ENCODE data around the gene ADAMTSL2. TPM values are rescaled to one million over a fixed set of nuclear protein-coding genes. Genes with fewer than 3 reads are reported as not detected.

Gene ADAMTSL2
- total and polyA plus RNA-seq, 7 experiments from 2014 or later: 0.16 to 2.7 (median 0.71) TPM; not detected in 1

DNA sequence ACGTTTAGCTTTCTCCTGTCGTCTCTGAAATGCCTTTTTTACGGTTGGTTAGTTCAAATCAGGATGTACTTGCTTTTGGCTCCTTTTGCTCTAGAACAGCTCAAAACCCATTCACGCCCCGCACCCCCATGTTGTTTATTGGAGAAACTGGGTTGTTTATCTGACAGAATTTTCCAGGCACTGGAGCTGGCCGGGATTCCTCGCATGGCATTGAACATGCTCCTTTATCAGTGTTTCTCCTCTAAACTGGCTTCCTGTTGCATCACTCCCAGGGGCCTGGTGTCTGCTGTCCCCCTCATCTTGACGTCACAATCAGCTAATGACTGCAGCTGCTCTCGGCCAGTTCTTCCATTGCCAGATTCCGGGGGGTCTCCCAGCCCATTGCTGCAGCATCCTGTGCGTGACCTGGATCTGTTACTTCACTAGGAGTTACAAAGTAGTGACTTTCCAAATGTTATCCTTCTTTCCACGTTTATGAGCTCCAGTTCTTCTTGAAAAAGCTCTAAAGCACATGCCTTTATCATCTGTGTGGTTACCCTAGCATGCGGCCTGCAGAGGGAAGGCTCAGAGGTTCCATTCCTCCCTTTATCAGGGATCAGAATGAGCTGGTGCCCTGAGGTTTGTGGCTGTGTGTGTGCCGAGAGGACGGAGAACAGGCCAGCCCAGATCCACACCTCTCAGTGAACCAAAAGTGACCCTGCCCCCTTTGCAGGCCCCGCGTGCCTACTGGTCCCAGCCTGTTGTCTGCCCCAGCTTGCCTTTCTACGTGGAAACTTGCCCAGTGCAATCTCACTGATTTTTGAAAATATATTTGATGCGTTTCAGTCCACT is 47.2 kb downstream of the ADAMTSL2 start:
- DNase-seq (no peak), ATAC-seq (no peak)
- H3K4me1 Mint-ChIP-seq: peaks cover 0 to 13% (median 11%) of the 10 kb centered on the region in 7 donors
- H3K4me1 ChIP-seq (ENCODE audit: control insufficient read depth in 2 of 2, insufficient read depth in 2 of 2, low read length in 2 of 2): peaks cover 0 to 8% of the 10 kb centered on the region in 2 donors
- H3K27me3 ChIP-seq (ENCODE audit: control insufficient read depth in 2 of 2, insufficient read depth in 2 of 2, low read length in 2 of 2): peaks cover 0 to 13% of the 10 kb centered on the region in 2 donors
- peak overlapping the region in 1 of 10 donors; percentile 25 for H3K4me3 Mint-ChIP-seq
- intact Hi-C loops (cut with micrococcal nuclease): no loop called here
- ChIA-PET CTCF (interaction anchor here (0.7 to 0.9 kb wide), 2 partner anchors 11 to 102 kb away, joined by 3 read pairs; no protein-coding TSS in a partner anchor), POLR2A (no interaction called here)
- H3K4me3 ChIP-seq (ENCODE audit: low read length): no peak overlapping the region
- H3K36me3 ChIP-seq (ENCODE audit: control insufficient read depth in 2 of 3, insufficient read depth in 3 of 3, low read length in 3 of 3): no peaks in the 10 kb centered on the region
- H3K36me3 Mint-ChIP-seq: peaks cover 0 to 4% (median 0%) of the 10 kb centered on the region in 5 donors
- H3K9me3 ChIP-seq (ENCODE audit: control insufficient read depth in 2 of 3, low read length in 3 of 3): no peaks in the 10 kb centered on the region
- no peak overlapping the region for H3K27ac Mint-ChIP-seq
- H3K9me3 Mint-ChIP-seq: no peaks in the 10 kb centered on the region
- peaks cover 36 to 60% (median 52%) of the 10 kb centered on the region in 5 donors for H3K27me3 Mint-ChIP-seq
- no peak overlapping the region for H3K27ac ChIP-seq (ENCODE audit: low read depth, low read length)

- Histone ChIP-seq H3K27ac (ENCODE audit: low read depth, low read length) (no peak overlapping the region), H3K9me3 (ENCODE audit: control insufficient read depth in 2 of 3, low read length in 3 of 3) (no peaks in the 10 kb centered on the region), H3K4me3 (ENCODE audit: low read length) (no peak overlapping the region), H3K36me3 (ENCODE audit: control insufficient read depth in 2 of 3, insufficient read depth in 3 of 3, low read length in 3 of 3) (no peaks in the 10 kb centered on the region), H3K27me3 (ENCODE audit: control insufficient read depth in 2 of 2, insufficient read depth in 2 of 2, low read length in 2 of 2) (peaks cover 0 to 13% of the 10 kb centered on the region in 2 donors), H3K4me1 (ENCODE audit: control insufficient read depth in 2 of 2, insufficient read depth in 2 of 2, low read length in 2 of 2) (peaks cover 0 to 8% of the 10 kb centered on the region in 2 donors)
- no peak for ATAC-seq
- POLR2A ChIA-PET: no interaction called here
- no peak for DNase-seq
- Mint-ChIP-seq H3K36me3 (peaks cover 0 to 4% (median 0%) of the 10 kb centered on the region in 5 donors), H3K9me3 (no peaks in the 10 kb centered on the region), H3K4me3 (no peak overlapping the region), H3K27me3 (peaks cover 34 to 54% (median 47%) of the 10 kb centered on the region in 5 donors), H3K27ac (no peak overlapping the region), H3K4me1 (peaks cover 0 to 10% (median 8%) of the 10 kb centered on the region in 7 donors)
- CTCF ChIA-PET: no interaction called here
- intact Hi-C loops (cut with micrococcal nuclease): no loop called here
Measured at GRCh38 chr9:133582501-133583045, 48.1 kb downstream of the ADAMTSL2 start.

DNA sequence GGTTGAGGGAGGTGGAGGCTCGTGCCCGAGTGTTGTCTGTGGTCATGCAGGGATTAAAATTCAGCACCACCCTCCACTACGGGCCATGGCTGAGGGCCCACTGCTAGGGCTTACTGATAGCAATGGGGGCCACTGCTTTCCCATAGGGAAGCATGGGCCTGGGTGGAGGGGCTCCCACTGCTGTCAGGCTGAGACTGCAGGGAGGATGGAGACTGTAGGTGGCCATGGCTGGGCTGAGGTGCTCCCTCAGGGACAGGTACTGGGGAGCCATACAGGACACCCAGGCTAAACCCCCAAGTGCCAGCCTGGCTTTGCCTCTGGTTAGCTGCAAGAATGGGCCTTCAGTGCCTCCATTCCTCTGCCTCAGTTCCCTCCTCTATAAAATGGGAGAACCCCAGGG is 48.6 kb downstream of the ADAMTSL2 start:
- peaks cover 0 to 10% (median 8%) of the 10 kb centered on the region in 7 donors for H3K4me1 Mint-ChIP-seq
- Histone ChIP-seq H3K36me3 (ENCODE audit: control insufficient read depth in 2 of 3, insufficient read depth in 3 of 3, low read length in 3 of 3) (no peaks in the 10 kb centered on the region), H3K4me1 (ENCODE audit: control insufficient read depth in 2 of 2, insufficient read depth in 2 of 2, low read length in 2 of 2) (peaks cover 0 to 8% of the 10 kb centered on the region in 2 donors), H3K9me3 (ENCODE audit: control insufficient read depth in 2 of 3, low read length in 3 of 3) (no peaks in the 10 kb centered on the region), H3K27me3 (ENCODE audit: control insufficient read depth in 2 of 2, insufficient read depth in 2 of 2, low read length in 2 of 2) (peaks cover 0 to 13% of the 10 kb centered on the region in 2 donors), H3K27ac (ENCODE audit: low read depth, low read length) (no peak overlapping the region), H3K4me3 (ENCODE audit: low read length) (no peak overlapping the region)
- DNase-seq (no peak), ATAC-seq (no peak)
- peaks cover 0 to 4% (median 0%) of the 10 kb centered on the region in 5 donors for H3K36me3 Mint-ChIP-seq
- H3K9me3 Mint-ChIP-seq: no peaks in the 10 kb centered on the region
- peaks cover 33 to 51% (median 41%) of the 10 kb centered on the region in 5 donors for H3K27me3 Mint-ChIP-seq
- no peak overlapping the region for H3K4me3 Mint-ChIP-seq
- no peak overlapping the region for H3K27ac Mint-ChIP-seq
- intact Hi-C loops (cut with micrococcal nuclease): no loop called here
- POLR2A ChIA-PET: no interaction called here
- CTCF ChIA-PET: no interaction called here

DNA sequence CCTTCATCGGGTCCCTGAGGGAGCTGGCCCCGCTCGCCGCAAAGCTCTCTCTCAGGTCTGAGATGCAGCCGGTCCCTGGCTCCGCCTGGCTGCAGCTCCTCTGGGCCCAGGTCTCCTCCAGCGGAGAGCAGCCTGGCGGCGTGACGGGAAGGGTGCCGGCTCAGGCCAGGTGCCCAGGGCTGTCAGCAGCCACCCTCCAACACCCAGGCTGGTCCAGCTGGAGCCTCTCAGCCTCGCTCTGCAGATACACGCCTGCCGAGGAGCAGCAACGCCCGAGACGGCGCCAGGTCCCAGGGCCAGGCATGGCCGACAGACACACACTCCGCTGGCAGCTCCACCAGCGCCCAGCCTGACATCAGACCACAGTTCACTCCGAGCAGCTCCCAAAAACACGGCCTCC is 49.1 kb downstream of the ADAMTSL2 start:
- Mint-ChIP-seq H3K4me3 (no peak overlapping the region), H3K9me3 (peaks cover 0 to 4% (median 0%) of the 10 kb centered on the region in 11 donors), H3K36me3 (peaks cover 0 to 4% (median 0%) of the 10 kb centered on the region in 5 donors), H3K27ac (no peak overlapping the region), H3K27me3 (peaks cover 30 to 48% (median 37%) of the 10 kb centered on the region in 5 donors), H3K4me1 (peaks cover 0 to 10% (median 8%) of the 10 kb centered on the region in 7 donors)
- DNase-seq (no peak), ATAC-seq (no peak)
- intact Hi-C loops (cut with micrococcal nuclease): no loop called here
- ChIA-PET CTCF (no interaction called here), POLR2A (no interaction called here)
- Histone ChIP-seq H3K4me1 (ENCODE audit: control insufficient read depth in 2 of 2, insufficient read depth in 2 of 2, low read length in 2 of 2) (peaks cover 0 to 8% of the 10 kb centered on the region in 2 donors), H3K27me3 (ENCODE audit: control insufficient read depth in 2 of 2, insufficient read depth in 2 of 2, low read length in 2 of 2) (peaks cover 0 to 13% of the 10 kb centered on the region in 2 donors), H3K27ac (ENCODE audit: low read depth, low read length) (no peak overlapping the region), H3K4me3 (ENCODE audit: low read length) (no peak overlapping the region), H3K36me3 (ENCODE audit: control insufficient read depth in 2 of 3, insufficient read depth in 3 of 3, low read length in 3 of 3) (no peaks in the 10 kb centered on the region), H3K9me3 (ENCODE audit: control insufficient read depth in 2 of 3, low read length in 3 of 3) (no peaks in the 10 kb centered on the region)

- intact Hi-C loops (cut with micrococcal nuclease): no loop called here
- DNase-seq (no peak), ATAC-seq (no peak)
- peaks cover 0 to 8% of the 10 kb centered on the region in 2 donors for H3K4me1 ChIP-seq (ENCODE audit: control insufficient read depth in 2 of 2, insufficient read depth in 2 of 2, low read length in 2 of 2)
- no peaks in the 10 kb centered on the region for H3K36me3 ChIP-seq (ENCODE audit: control insufficient read depth in 2 of 3, insufficient read depth in 3 of 3, low read length in 3 of 3)
- H3K4me1 Mint-ChIP-seq: peaks cover 0 to 10% (median 8%) of the 10 kb centered on the region in 7 donors
- H3K9me3 Mint-ChIP-seq: peaks cover 0 to 5% (median 0%) of the 10 kb centered on the region in 11 donors
- no peaks in the 10 kb centered on the region for H3K9me3 ChIP-seq (ENCODE audit: control insufficient read depth in 2 of 3, low read length in 3 of 3)
- no peak overlapping the region for H3K4me3 ChIP-seq (ENCODE audit: low read length)
- ChIA-PET POLR2A (no interaction called here), CTCF (no interaction called here)
- no peak overlapping the region for H3K27ac ChIP-seq (ENCODE audit: low read depth, low read length)
- peak overlapping the region in 3 of 10 donors; percentile 29 to 54 (median 30) for H3K4me3 Mint-ChIP-seq
- H3K27me3 Mint-ChIP-seq: peaks cover 30 to 48% (median 37%) of the 10 kb centered on the region in 5 donors
- peaks cover 0 to 4% (median 0%) of the 10 kb centered on the region in 5 donors for H3K36me3 Mint-ChIP-seq
- H3K27me3 ChIP-seq (ENCODE audit: control insufficient read depth in 2 of 2, insufficient read depth in 2 of 2, low read length in 2 of 2): peaks cover 0 to 13% of the 10 kb centered on the region in 2 donors
- H3K27ac Mint-ChIP-seq: peak overlapping the region in 1 of 9 donors; percentile 19
Measured at GRCh38 chr9:133584167-133584558, 49.7 kb downstream of the ADAMTSL2 start.

DNA sequence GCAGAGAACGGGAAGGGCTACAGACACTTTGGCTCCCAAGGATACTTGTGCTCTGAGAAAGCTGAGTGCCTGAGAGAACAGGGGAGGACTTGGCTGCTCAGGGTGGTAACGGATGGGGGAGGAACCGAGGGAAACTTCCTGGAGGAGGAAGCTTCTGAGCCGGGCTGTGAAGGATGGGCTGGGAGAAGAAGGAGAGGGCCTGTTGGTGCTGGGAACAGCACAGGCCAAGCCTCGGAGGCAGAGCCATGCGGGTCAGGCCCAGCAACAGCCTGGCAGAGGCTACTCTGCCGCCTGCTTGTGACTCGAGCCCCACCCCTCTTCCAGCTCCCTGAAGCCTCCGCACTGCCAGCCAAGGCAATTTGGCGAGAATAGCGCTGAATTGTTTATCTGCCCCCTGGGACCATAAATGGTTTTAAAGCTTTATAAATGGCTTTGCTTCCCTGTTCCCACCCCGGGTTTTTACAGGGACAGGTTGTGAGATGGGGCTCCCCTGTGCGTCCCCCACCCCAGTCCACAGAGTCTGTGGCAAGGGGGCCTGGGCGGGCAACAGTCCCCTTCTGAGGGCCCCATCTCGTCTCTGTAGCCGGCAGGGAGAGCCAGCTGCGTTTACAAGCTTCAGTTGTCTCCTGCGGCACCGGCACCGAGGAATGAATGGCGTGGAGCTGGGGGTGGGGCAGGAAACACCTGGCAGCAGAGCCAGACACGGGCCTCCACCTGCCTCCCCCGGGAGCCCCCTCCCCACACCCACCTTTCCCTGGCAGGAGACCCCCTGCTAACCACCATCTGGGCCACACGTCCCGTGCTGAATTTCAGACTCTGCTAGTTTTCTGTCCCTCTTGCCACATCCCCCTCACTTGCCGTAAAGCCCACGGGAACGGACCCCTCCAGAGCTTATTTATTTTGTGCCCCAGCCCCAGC is 50.3 kb downstream of the ADAMTSL2 start:
- Histone ChIP-seq H3K36me3 (ENCODE audit: control insufficient read depth in 2 of 3, insufficient read depth in 3 of 3, low read length in 3 of 3) (no peaks in the 10 kb centered on the region), H3K9me3 (ENCODE audit: control insufficient read depth in 2 of 3, low read length in 3 of 3) (no peaks in the 10 kb centered on the region), H3K27me3 (ENCODE audit: control insufficient read depth in 2 of 2, insufficient read depth in 2 of 2, low read length in 2 of 2) (peaks cover 0 to 13% of the 10 kb centered on the region in 2 donors), H3K4me1 (ENCODE audit: control insufficient read depth in 2 of 2, insufficient read depth in 2 of 2, low read length in 2 of 2) (peaks cover 0 to 8% of the 10 kb centered on the region in 2 donors), H3K4me3 (ENCODE audit: low read length) (no peak overlapping the region), H3K27ac (ENCODE audit: low read depth, low read length) (no peak overlapping the region)
- CTCF ChIA-PET: no interaction called here
- Mint-ChIP-seq H3K4me3 (peak overlapping the region in 5 of 10 donors; percentile 29 to 54 (median 40)), H3K36me3 (peaks cover 0 to 4% (median 0%) of the 10 kb centered on the region in 5 donors), H3K9me3 (peaks cover 0 to 5% (median 0%) of the 10 kb centered on the region in 11 donors), H3K27ac (peak overlapping the region in 1 of 9 donors; percentile 9), H3K27me3 (peaks cover 26 to 47% (median 37%) of the 10 kb centered on the region in 5 donors), H3K4me1 (peaks cover 0 to 10% (median 8%) of the 10 kb centered on the region in 7 donors)
- POLR2A ChIA-PET: no interaction called here
- DNase-seq (peak in 1 of 9 donors; percentile 10), ATAC-seq (no peak)
- intact Hi-C loops (cut with micrococcal nuclease): no loop called here

Data from naive thymus-derived CD4-positive, alpha-beta T cell (primary cell).